HG03064 (cell line): Measurements from ENCODE around the gene KLLN.
"Not testable (repeated sequence)": the region's sequence is repeated elsewhere in the genome, so short reads cannot be mapped to it uniquely, and the experiment has no call there.

Experiments
- ATAC-seq: cut with Tn5 transposase; IDR thresholded peaks from one replicate; pipeline ENCODE4 v1.9.1; 2021; ENCODE audit warnings: low read depth; ENCODE audit not compliant: unreplicated experiment

KLLN gene

GRCh38 chr10:87863053-87863943, at the start of gene KLLN, which contains the start of gene PTEN:
KLLN (minus strand) TSS chr10:87863533; CDS start chr10:87862487, 1,046 bp downstream.
PTEN (plus strand) TSS chr10:87863625; CDS start chr10:87864470, 845 bp downstream.
- peak; percentile 36 for ATAC-seq

GRCh38 chr10:87903396-87903795, 40.1 kb upstream of the KLLN start:
- not testable (repeated sequence) for ATAC-seq

DNA sequence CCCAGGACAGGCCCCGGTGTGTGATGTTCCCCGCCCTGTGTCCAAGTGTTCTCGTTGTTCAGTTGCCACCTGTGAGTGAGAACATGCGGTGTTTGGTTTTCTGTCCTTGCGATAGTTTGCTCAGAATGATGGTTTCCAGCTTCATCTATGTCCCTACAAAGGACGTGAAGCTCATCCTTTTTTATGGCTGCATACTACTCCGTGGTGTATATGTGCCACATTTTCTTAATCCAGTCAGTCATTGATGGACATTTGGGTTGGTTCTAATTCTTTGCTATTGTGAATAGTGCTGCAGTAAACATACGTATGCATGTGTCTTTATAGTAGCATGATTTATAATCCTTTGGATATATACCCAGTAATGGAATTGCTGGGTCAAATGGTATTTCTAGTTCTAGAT, 34.6 kb upstream of the KLLN start:
- not testable (repeated sequence) for ATAC-seq

GRCh38 chr10:87896216-87896615, 32.9 kb upstream of the KLLN start:
- no peak for ATAC-seq

- ATAC-seq, result no peak
Measured at GRCh38 chr10:87895430-87895829, 32.1 kb upstream of the KLLN start.

GRCh38 chr10:87887548-87888289, 24.4 kb upstream of the KLLN start:
- no peak for ATAC-seq

DNA sequence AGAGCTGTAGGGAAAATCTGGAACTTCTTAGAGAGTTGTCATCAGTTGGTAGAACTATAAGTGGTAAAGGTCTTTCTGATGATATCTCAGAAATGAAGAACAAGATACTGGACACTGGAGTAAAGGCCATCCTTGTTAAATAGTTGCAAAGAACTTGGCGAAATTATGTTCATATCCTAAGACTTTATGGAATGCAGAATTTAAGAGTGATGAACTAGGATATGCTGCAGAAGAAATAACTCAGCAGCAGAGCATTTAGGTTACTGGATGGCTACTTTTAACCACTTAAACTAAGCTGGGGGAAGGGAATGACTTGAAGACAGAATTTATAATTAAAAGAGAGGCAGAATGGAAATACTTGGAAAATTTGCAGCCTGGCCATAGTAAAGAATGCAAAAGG, 23.8 kb upstream of the KLLN start:
- ATAC-seq, result no peak

GRCh38 chr10:87886635-87887034, 23.3 kb upstream of the KLLN start:
- ATAC-seq, result no peak

GRCh38 chr10:87882555-87883294, 19.4 kb upstream of the KLLN start:
- no peak for ATAC-seq

DNA sequence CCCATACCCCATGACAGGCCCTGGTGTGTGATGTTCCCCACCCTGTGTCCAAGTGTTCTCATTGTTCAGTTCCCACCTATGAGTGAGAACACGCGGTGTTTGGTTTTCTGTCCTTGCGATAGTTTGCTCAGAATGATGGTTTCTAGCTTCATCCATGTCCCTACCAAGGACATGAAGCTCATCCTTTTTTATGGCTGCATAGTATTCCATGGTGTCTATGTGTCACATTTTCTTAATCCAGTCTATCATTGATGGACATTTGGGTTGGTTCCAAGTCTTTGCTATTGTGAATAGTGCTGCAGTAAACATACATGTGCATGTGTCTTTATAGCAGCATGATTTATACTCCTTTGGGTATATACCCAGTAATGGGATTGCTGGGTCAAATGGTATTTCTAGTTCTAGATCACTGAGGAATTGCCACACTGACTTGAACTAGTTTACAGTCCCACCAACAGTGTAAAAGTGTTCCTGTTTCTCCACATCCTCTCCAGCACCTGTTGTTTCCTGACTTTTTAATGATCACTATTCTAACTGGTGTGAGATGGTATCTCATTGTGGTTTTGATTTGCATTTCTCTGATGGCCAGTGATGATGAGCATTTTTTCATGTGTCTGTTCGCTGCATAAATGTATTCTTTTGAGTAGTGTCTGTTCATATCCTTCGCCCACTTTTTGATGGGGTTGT, 18.2 kb upstream of the KLLN start:
- ATAC-seq, result not testable (repeated sequence)

DNA sequence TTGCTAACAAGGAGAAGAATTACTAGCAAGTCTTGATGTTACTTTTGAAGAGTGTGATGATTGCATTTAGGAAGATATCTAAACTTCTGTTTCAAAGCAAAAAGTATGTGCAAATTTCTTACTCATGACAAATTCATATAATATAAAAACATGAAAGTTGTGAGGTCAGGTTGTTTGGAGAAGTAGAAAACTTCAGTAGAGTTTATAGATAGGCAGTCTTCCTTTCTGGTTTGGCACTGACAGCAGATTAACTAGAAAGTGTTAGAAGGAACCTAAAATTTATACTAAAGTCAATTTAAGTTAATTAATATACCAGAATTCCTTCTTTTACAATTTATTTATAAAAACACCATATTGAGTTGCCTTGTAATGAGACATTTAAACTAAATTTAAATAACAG, 17.0 kb upstream of the KLLN start:
- no peak for ATAC-seq

GRCh38 chr10:87878664-87879459, 15.5 kb upstream of the KLLN start:
- ATAC-seq, result no peak

- no peak for ATAC-seq
Measured at GRCh38 chr10:87875929-87876571, 12.7 kb upstream of the KLLN start.

- no peak for ATAC-seq
Measured at GRCh38 chr10:87873656-87874055, 10.3 kb upstream of the KLLN start.

DNA sequence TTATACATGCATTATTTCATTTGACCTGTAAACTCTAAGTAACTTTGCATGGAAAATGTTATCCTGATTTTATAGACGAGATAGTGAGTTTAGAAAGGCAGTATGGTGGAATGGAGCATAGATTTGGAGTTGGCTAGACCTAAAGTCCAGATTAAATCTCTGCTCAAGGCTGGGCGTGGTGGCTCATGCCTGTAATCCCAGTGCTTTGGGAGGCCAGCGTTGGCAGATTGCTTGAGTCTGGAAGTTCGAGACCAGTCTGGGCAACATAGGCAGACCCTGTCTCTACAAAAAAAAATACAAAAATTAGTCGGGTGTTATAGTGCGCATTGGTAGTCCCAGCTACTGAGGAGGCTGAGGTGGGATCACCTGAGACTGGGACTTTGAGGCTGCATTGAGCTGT, 9.5 kb upstream of the KLLN start:
- ATAC-seq, result no peak

GRCh38 chr10:87869773-87870551, 6.6 kb upstream of the KLLN start:
- no peak for ATAC-seq

DNA sequence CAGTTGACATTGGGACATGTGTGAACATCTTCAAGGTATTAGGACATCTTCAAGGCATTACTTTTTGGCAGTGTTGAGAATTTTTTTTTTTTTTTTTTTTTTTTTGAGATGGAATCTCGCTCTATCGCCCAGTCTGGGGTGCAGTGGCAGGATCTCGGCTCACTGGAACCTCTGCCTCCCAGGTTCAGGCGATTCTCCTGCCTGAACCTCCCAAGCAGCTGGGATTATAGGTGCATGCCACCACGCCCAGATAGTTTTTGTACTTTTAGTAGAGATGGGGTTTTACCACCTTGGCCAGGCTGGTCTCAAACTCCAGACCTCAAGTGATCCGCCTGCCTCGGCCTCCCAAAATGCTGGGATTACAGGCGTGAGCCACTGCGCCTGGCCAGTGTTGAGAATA, 5.8 kb upstream of the KLLN start:
- not testable (repeated sequence) for ATAC-seq

DNA sequence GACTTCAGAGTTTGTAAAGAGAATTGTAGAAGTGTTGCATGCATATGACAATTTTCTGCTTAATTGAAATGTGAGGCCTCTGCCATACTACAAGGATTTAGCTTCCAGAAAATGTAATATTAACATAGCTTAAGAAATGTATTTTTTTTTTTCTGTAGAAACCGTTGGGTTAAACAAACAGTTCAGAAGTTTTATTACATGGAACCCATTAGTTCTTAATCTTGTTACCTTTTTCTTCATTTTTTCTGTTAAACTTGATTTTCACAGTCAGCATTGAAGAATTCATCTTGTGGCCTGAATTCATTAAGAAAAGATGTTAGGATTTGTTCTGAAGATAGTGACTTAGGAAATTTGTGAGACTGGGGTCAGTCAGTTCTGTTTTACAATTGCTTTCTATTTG, 4.9 kb upstream of the KLLN start:
- ATAC-seq, result no peak
